ENCODE data around the gene SEC22C.

Gene SEC22C

GRCh38 chr3:42520906-42521305 is 60.9 kb downstream of the SEC22C start:
- no peak overlapping the region for H3K4me3 ChIP-seq (ENCODE audit: low read depth, low read length)
- no peak for DNase-seq (ENCODE audit: low read depth)
- TF ChIP-seq CTCF (IDR thresholded peaks at IDR 0.05; ENCODE audit: insufficient read depth, low read depth, low read length, missing control alignments): no peak

- TF ChIP-seq CTCF (IDR thresholded peaks at IDR 0.05; ENCODE audit: insufficient read depth, low read depth, low read length, missing control alignments): no peak
- no peak overlapping the region for H3K4me3 ChIP-seq (ENCODE audit: low read depth, low read length)
- DNase-seq (ENCODE audit: low read depth): no peak
Measured at GRCh38 chr3:42520336-42520735, 61.4 kb downstream of the SEC22C start.

GRCh38 chr3:42519568-42519962 is 62.2 kb downstream of the SEC22C start:
- no peak overlapping the region for H3K4me3 ChIP-seq (ENCODE audit: low read depth, low read length)
- no peak for DNase-seq (ENCODE audit: low read depth)
- TF ChIP-seq CTCF (IDR thresholded peaks at IDR 0.05; ENCODE audit: insufficient read depth, low read depth, low read length, missing control alignments): no peak

GRCh38 chr3:42518800-42519567 is 62.8 kb downstream of the SEC22C start:
- DNase-seq (ENCODE audit: low read depth): peak; percentile 32
- no peak overlapping the region for H3K4me3 ChIP-seq (ENCODE audit: low read depth, low read length)

GRCh38 chr3:42517117-42517516 is 64.7 kb downstream of the SEC22C start:
- H3K4me3 ChIP-seq (ENCODE audit: low read depth, low read length): no peak overlapping the region
- TF ChIP-seq CTCF (IDR thresholded peaks at IDR 0.05; ENCODE audit: insufficient read depth, low read depth, low read length, missing control alignments): no peak
- no peak for DNase-seq (ENCODE audit: low read depth)

More at GRCh38 chr3:42518800-42519567, 62.8 kb downstream of the SEC22C start:
- peak; percentile 29 for TF ChIP-seq CTCF (IDR thresholded peaks at IDR 0.05; ENCODE audit: insufficient read depth, low read depth, low read length, missing control alignments)

- H3K4me3 ChIP-seq (ENCODE audit: low read depth, low read length): no peak overlapping the region
- DNase-seq (ENCODE audit: low read depth): no peak
- no peak for TF ChIP-seq CTCF (IDR thresholded peaks at IDR 0.05; ENCODE audit: insufficient read depth, low read depth, low read length, missing control alignments)
Measured at GRCh38 chr3:42516443-42516842, 65.3 kb downstream of the SEC22C start.

GRCh38 chr3:42515976-42516375 is 65.8 kb downstream of the SEC22C start:
- no peak for DNase-seq (ENCODE audit: low read depth)
- no peak overlapping the region for H3K4me3 ChIP-seq (ENCODE audit: low read depth, low read length)
- no peak for TF ChIP-seq CTCF (IDR thresholded peaks at IDR 0.05; ENCODE audit: insufficient read depth, low read depth, low read length, missing control alignments)
